T-helper 1 cell treated with Interleukin-12 subunit alpha and Interleukin-12 subunit beta and Interleukin-4 antibody, amounts not matched to agents 30 ng/mL and 1 ng/mL, for 36 hours (primary cell): ENCODE measurements around the gene KCNT1. TPM values are rescaled to one million over a fixed set of nuclear protein-coding genes. Genes with fewer than 3 reads are reported as not detected.

Source experiments
- intact Hi-C: fragments of 100-400 bp; cut with micrococcal nuclease; formaldehyde crosslinking; loops from one replicate; pipeline ENCODE4 v1.15.1; 2024
- total RNA-seq: library from RNA; stranded (reverse); gene quantifications from 2 replicates; pipeline ENCODE4 v1.2.3, GENCODE V29; 2022

The KCNT1 gene
- total RNA-seq, 1 donor from 2014 or later, result not detected

GRCh38 chr9:135744333-135745070 is 42.5 kb downstream of the KCNT1 start:
- intact Hi-C loops, result no loop called here

GRCh38 chr9:135745189-135745588 is 43.2 kb downstream of the KCNT1 start:
- intact Hi-C loops, result no loop called here

- intact Hi-C loops, result no loop called here
Observed at GRCh38 chr9:135745686-135746324, 43.8 kb downstream of the KCNT1 start.

GRCh38 chr9:135746565-135746964 is 44.6 kb downstream of the KCNT1 start:
- intact Hi-C loops, result no loop called here

GRCh38 chr9:135747311-135747710 is 45.3 kb downstream of the KCNT1 start:
- intact Hi-C loops, result no loop called here

GRCh38 chr9:135748676-135749075 is 46.7 kb downstream of the KCNT1 start:
- intact Hi-C loops, result no loop called here

GRCh38 chr9:135749171-135750045 is 47.4 kb downstream of the KCNT1 start:
- intact Hi-C loops, result no loop called here

GRCh38 chr9:135750786-135751185 is 48.8 kb downstream of the KCNT1 start:
- intact Hi-C loops, result no loop called here

GRCh38 chr9:135751501-135751900 is 49.5 kb downstream of the KCNT1 start:
- intact Hi-C loops, result no loop called here

GRCh38 chr9:135752281-135753204 is 50.6 kb downstream of the KCNT1 start:
- intact Hi-C loops, result no loop called here

GRCh38 chr9:135753391-135754105 is 51.6 kb downstream of the KCNT1 start:
- intact Hi-C loops, result no loop called here

GRCh38 chr9:135756576-135756975 is 54.6 kb downstream of the KCNT1 start:
- intact Hi-C loops, result no loop called here

- intact Hi-C loops, result no loop called here
Observed at GRCh38 chr9:135757356-135757755, 55.4 kb downstream of the KCNT1 start.

GRCh38 chr9:135758056-135758455 is 56.1 kb downstream of the KCNT1 start:
- intact Hi-C loops, result no loop called here

GRCh38 chr9:135758870-135759269 is 56.9 kb downstream of the KCNT1 start:
- intact Hi-C loops, result no loop called here

- intact Hi-C loops, result no loop called here
Observed at GRCh38 chr9:135759676-135760300, 57.8 kb downstream of the KCNT1 start.

- intact Hi-C loops, result no loop called here
Observed at GRCh38 chr9:135760465-135760864, 58.5 kb downstream of the KCNT1 start.

- intact Hi-C loops, result no loop called here
Observed at GRCh38 chr9:135761150-135761844, 59.3 kb downstream of the KCNT1 start.

- intact Hi-C loops, result no loop called here
Observed at GRCh38 chr9:135761845-135762168, 59.8 kb downstream of the KCNT1 start.
